HepG2 (cell line): ENCODE data around the gene SYNE1. TPM values are rescaled to one million over a fixed set of nuclear protein-coding genes. Genes with fewer than 3 reads are reported as not detected.

Source experiments
- ATAC-seq: fragments of 200-7000 bp; cut with Tn5 transposase; 3 replicates; pipeline ENCODE4 v1.9.1; 2020; ENCODE audit warnings: mild to moderate bottlenecking, moderate library complexity
- BruUV-seq: library from RNA; stranded (reverse); fragments of 400-500 nt; replicated peaks from 2 replicates; lab custom pipeline; 2021; lab: Mats Ljungman, UMichigan
- CTCF ChIA-PET: fragments of 300-600 bp; formaldehyde crosslinking; extraction: SDS; loops from one replicate; lab custom pipeline; 2021; ENCODE audit warnings: low total read pairs, inconsistent platforms, low intra/inter-chr PET ratio; lab: Yijun Ruan, JAX
- POLR2A ChIA-PET: fragments of 350-600 bp; sonication (Branson Sonifier 250); formaldehyde crosslinking; loops from one replicate; lab custom pipeline; 2020; ENCODE audit warnings: antibody characterized with exemption, inconsistent platforms; lab: Yijun Ruan, JAX
- DNase-seq: peaks from one replicate; pipeline ENCODE4 v3.0.0-alpha.2; 2015; ENCODE audit warnings: low spot score
- FAIRE-seq: peaks from 3 replicates; lab custom pipeline; 2011; peaks lifted over from hg19 to GRCh38; lab: Jason Lieb, UNC
- H2AFZ ChIP-seq: one replicate; pipeline ENCODE4 v1.6.1; 2011; ENCODE audit warnings: low read length, inconsistent platforms
- H3K27ac ChIP-seq: fragments of 300-600 bp; 3 replicates; pipeline ENCODE4 v1.8.0; 2011; ENCODE audit warnings: mixed run types, mild to moderate bottlenecking, mixed read lengths, low read length, inconsistent platforms; ENCODE audit not compliant: insufficient read depth; ENCODE audit errors: extremely low read length
- H3K27me3 ChIP-seq, 2 experiments: fragments of 200-600 bp in 1 of 2; 2 replicates in 1 of 2; 3 replicates in 1 of 2; pipeline versions ENCODE4 v1.6.0 to v1.8.0; 2011; ENCODE audit warnings: low read length in 2 of 2, mild to moderate bottlenecking in 2 of 2, moderate library complexity in 2 of 2, inconsistent platforms in 1 of 2; ENCODE audit not compliant: insufficient read depth in 2 of 2, control insufficient read depth in 1 of 2
- H3K36me3 ChIP-seq, 2 experiments: fragments of 200-600 bp in 1 of 2; replicated peaks in 1 of 2; 2 replicates in 1 of 2; 3 replicates in 1 of 2; pipeline versions ENCODE4 v1.5.1 to v1.8.0; 2011; ENCODE audit warnings: low read length in 2 of 2, inconsistent platforms in 1 of 2; ENCODE audit not compliant: insufficient read depth in 2 of 2, control insufficient read depth in 1 of 2
- H3K4me1 ChIP-seq: 2 replicates; pipeline ENCODE4 v1.5.1; 2012; ENCODE audit warnings: low read length, inconsistent platforms; ENCODE audit not compliant: insufficient read depth
- H3K4me2 ChIP-seq: 2 replicates; pipeline ENCODE4 v1.6.0; 2011; ENCODE audit warnings: low read depth, low read length, inconsistent platforms
- H3K4me3 ChIP-seq, 3 experiments: fragments of 200-600 bp in 1 of 3; sonication (generic), shearing (Covaris generic) in 1 of 3; replicated peaks in 1 of 3; 2 replicates each; pipeline ENCODE4 v1.5.1; 2011 to 2016; ENCODE audit warnings: low read length in 3 of 3, inconsistent platforms in 2 of 3, low read depth in 2 of 3, mild to moderate bottlenecking in 2 of 3, control low read depth in 1 of 3, mixed read lengths in 1 of 3; ENCODE audit not compliant: insufficient read depth in 1 of 3
- H3K79me2 ChIP-seq: one replicate; pipeline ENCODE4 v1.6.1; 2011; ENCODE audit warnings: low read length, inconsistent platforms; ENCODE audit not compliant: insufficient read depth
- H3K9ac ChIP-seq: 2 replicates; pipeline ENCODE4 v1.6.0; 2011; ENCODE audit warnings: mild to moderate bottlenecking, low read depth, low read length, inconsistent platforms; ENCODE audit not compliant: insufficient read depth
- H3K9me3 ChIP-seq: 2 replicates; pipeline ENCODE4 v1.5.1; 2012; ENCODE audit warnings: mild to moderate bottlenecking, low read length
- H4K20me1 ChIP-seq: 2 replicates; pipeline ENCODE4 v1.6.0; 2011; ENCODE audit warnings: inconsistent platforms, mild to moderate bottlenecking, low read length, moderate library complexity; ENCODE audit not compliant: insufficient read depth
- ATRX ChIP-seq: sonication (generic); formaldehyde crosslinking; IDR thresholded peaks from 2 replicates; pipeline ENCODE4 v1.4.0; 2020; ENCODE audit warnings: missing genetic modification reagents, borderline replicate concordance
- CBX2 ChIP-seq, 2 experiments: fragments of 200-600 bp in 1 of 2; sonication (generic); formaldehyde crosslinking in 1 of 2; IDR thresholded peaks; 2 replicates each; pipeline versions ENCODE4 v1.7.0 to v1.8.1; 2018 to 2022; ENCODE audit warnings: low read depth in 2 of 2, low read length in 1 of 2, mild to moderate bottlenecking in 1 of 2, missing genetic modification reagents in 1 of 2
- CREB1 ChIP-seq, 2 experiments: fragments of 450-650 bp in 1 of 2; IDR thresholded peaks; 2 replicates each; pipeline ENCODE4 v1.6.1; 2016 to 2017; ENCODE audit warnings: control low read depth in 1 of 2, mild to moderate bottlenecking in 1 of 2, missing compliant biosample characterization in 1 of 2, missing genetic modification characterization in 1 of 2
- KMT2B ChIP-seq: IDR thresholded peaks from 2 replicates; pipeline ENCODE4 v1.6.1; 2016; ENCODE audit warnings: missing genetic modification reagents, missing compliant biosample characterization
- SATB2 ChIP-seq: sonication (generic); formaldehyde crosslinking; IDR thresholded peaks from 2 replicates; pipeline ENCODE4 v1.5.0; 2020; ENCODE audit warnings: missing genetic modification reagents
- ZBTB7A ChIP-seq: sonication (generic); formaldehyde crosslinking; IDR thresholded peaks from 2 replicates; pipeline ENCODE4 v1.8.0; 2022; ENCODE audit warnings: mild to moderate bottlenecking, missing genetic modification reagents
- ZFP62 ChIP-seq: sonication (generic); formaldehyde crosslinking; IDR thresholded peaks from 2 replicates; pipeline ENCODE4 v1.4.0; 2020; ENCODE audit warnings: missing genetic modification reagents
- ZNF841 ChIP-seq: sonication (generic); formaldehyde crosslinking; IDR thresholded peaks from 2 replicates; pipeline ENCODE4 v1.8.1; 2023; ENCODE audit warnings: missing genetic modification reagents, borderline replicate concordance
- ZSCAN12 ChIP-seq: sonication (generic); formaldehyde crosslinking; IDR thresholded peaks from 2 replicates; pipeline ENCODE4 v1.9.0; 2021; ENCODE audit warnings: mild to moderate bottlenecking, missing genetic modification reagents
- WGBS: methylation state at CpG from one replicate; pipeline ENCODE4 v1.1.6; 2017; ENCODE audit warnings: low lambda C conversion rate; 5-methylcytosine and 5-hydroxymethylcytosine counted together
- in situ Hi-C: cut with HindIII; loops from 2 replicates; pipeline ENCODE4 v1.10.0; 2017; ENCODE audit warnings: low pct_unique_long_range_greater_than_20kb; ENCODE audit not compliant: extremely low pct_ligation_motif_present
- intact Hi-C: fragments of 100-400 bp; cut with micrococcal nuclease; formaldehyde crosslinking; loops from one replicate; pipeline ENCODE4 v1.10.0; 2022; ENCODE audit not compliant: unreplicated experiment
- polyA plus RNA-seq, 8 experiments: library from polyadenylated mRNA; depleted of rRNA in 3 of 8; stranded (reverse) in 7 of 8; unstranded in 1 of 8; fragments of >200 nt; fragmentation: Illumina TruSeq in 4 of 8; extraction: Trizol in 4 of 8; gene quantifications; 2 replicates each; pipeline versions ENCODE4 v1.2.1 to v1.2.3, GENCODE V29; 2011 to 2016; ENCODE audit warnings: low read depth in 4 of 8, missing spikeins in 1 of 8, mixed read lengths in 1 of 8; ENCODE audit not compliant: insufficient read depth in 1 of 8
- total RNA-seq, 5 experiments: library from RNA; depleted of rRNA; stranded (reverse); fragments of >200 nt; fragmentation: Illumina TruSeq; extraction: Trizol; gene quantifications; 2 replicates each; pipeline ENCODE4 v1.2.3, GENCODE V29; 2016; ENCODE audit warnings: low read depth in 1 of 5

Gene SYNE1
- total and polyA plus RNA-seq, 2 of the 13 experiments (the other 11 are each of a cell fraction or from before 2014, with no cell fraction given) = 5.5 to 15.9 TPM

GRCh38 chr6:152261179-152261578, 376.0 kb downstream of the SYNE1 start (continued):
- TF ChIP-seq ATRX (CRISPR knock-in tag) = no peak

GRCh38 chr6:152259234-152259633, 377.9 kb downstream of the SYNE1 start:
- TF ChIP-seq KMT2B (no peak), CBX2 (IDR thresholded peaks at IDR 0.05; ENCODE audit: low read depth, low read length) (no peak), CBX2 (CRISPR knock-in tag; IDR thresholded peaks at IDR 0.05; ENCODE audit: low read depth) (no peak), ZBTB7A (CRISPR knock-in tag) (no peak), SATB2 (CRISPR knock-in tag) (no peak), ZSCAN12 (no peak), CREB1 (IDR thresholded peaks at IDR 0.05) (no peak), CREB1 (CRISPR knock-in tag; IDR thresholded peaks at IDR 0.05) (no peak), ZNF841 (CRISPR knock-in tag) (no peak), ZFP62 (CRISPR knock-in tag) (no peak)
- TF ChIP-seq, all 625 proteins: peak for 0
- Histone ChIP-seq H3K36me3 (no peaks in the 10 kb centered on the region), H3K4me3 (no peak overlapping the region), H3K79me2 (no peaks in the 10 kb centered on the region), H3K27ac (no peak overlapping the region), H2AFZ (no peak overlapping the region), H3K27me3 (no peaks in the 10 kb centered on the region), H4K20me1 (no peaks in the 10 kb centered on the region; the same call in 1 of the 2 replicates), H3K4me2 (no peak overlapping the region), H3K4me1 (no peaks in the 10 kb centered on the region), H3K9ac (no peak overlapping the region), H3K9me3 (peaks cover 16% of the 10 kb centered on the region)
- BruUV-seq = no TSS peak
- ChIA-PET POLR2A (no interaction called here), CTCF (no interaction called here)
- FAIRE-seq = no peak
- in situ Hi-C loops = no loop called here
- DNase-seq = no peak
- intact Hi-C loops = no loop called here
- WGBS = 97% methylated on average over 3 of the region's 3 CpGs
- no peak for ATAC-seq
